HEK293 (cell line): ENCODE measurements around the gene SEC62.

Source experiments
- CTCF ChIA-PET: fragments of 350-600 bp; formaldehyde crosslinking; extraction: SDS; loops from one replicate; lab custom pipeline; 2021; ENCODE audit warnings: antibody characterized with exemption; lab: Yijun Ruan, JAX
- POLR2A ChIA-PET: fragments of 300-600 bp; formaldehyde crosslinking; extraction: SDS; loops from one replicate; lab custom pipeline; 2020; ENCODE audit warnings: antibody characterized with exemption, inconsistent platforms; lab: Yijun Ruan, JAX
- H3K27ac ChIP-seq: fragments of 200-500 bp; sonication (Bioruptor generic); 2 replicates; pipeline ENCODE4 v1.5.1; 2014; ENCODE audit warnings: low read depth, low read length, control low read depth, inconsistent platforms; ENCODE audit errors: extremely low read depth
- H3K36me3 ChIP-seq, 2 experiments: fragments of 200-500 bp in 1 of 2; sonication (Bioruptor generic) in 1 of 2; 1 replicate in 1 of 2; 2 replicates in 1 of 2; pipeline ENCODE4 v1.5.1; 2014 to 2017; ENCODE audit warnings: inconsistent platforms in 2 of 2, low read length in 2 of 2; ENCODE audit not compliant: control insufficient read depth in 2 of 2, insufficient read depth in 1 of 2
- H3K4me1 ChIP-seq: fragments of 200-500 bp; sonication (Bioruptor generic); 2 replicates; pipeline ENCODE4 v1.5.1; 2014; ENCODE audit warnings: mild to moderate bottlenecking, low read length, inconsistent platforms; ENCODE audit not compliant: control insufficient read depth, insufficient read depth
- H3K4me3 ChIP-seq: 2 replicates; pipeline ENCODE4 v1.5.1; 2011; ENCODE audit warnings: low read depth, mild to moderate bottlenecking, control low read depth, low read length, moderate library complexity
- H3K9me3 ChIP-seq: fragments of 200-500 bp; sonication (Bioruptor generic); 2 replicates; pipeline ENCODE4 v1.5.1; 2014; ENCODE audit warnings: low read depth, low read length, inconsistent platforms; ENCODE audit not compliant: control insufficient read depth, insufficient read depth
- SP2 ChIP-seq: fragments of 450-650 bp; formaldehyde crosslinking; IDR thresholded peaks from 2 replicates; pipeline ENCODE4 v1.5.1; 2016; ENCODE audit warnings: missing biosample characterization, missing genetic modification characterization
- ZBTB44 ChIP-seq: fragments of 450-650 bp; IDR thresholded peaks from 2 replicates; pipeline ENCODE4 v1.5.1; 2018; ENCODE audit warnings: missing biosample characterization, mild to moderate bottlenecking, missing genetic modification characterization
- ZNF121 ChIP-seq: fragments of 450-650 bp; formaldehyde crosslinking; IDR thresholded peaks from 2 replicates; pipeline ENCODE4 v1.5.1; 2016; ENCODE audit warnings: missing biosample characterization, missing genetic modification characterization
- ZNF175 ChIP-seq: fragments of 450-650 bp; formaldehyde crosslinking; IDR thresholded peaks from 2 replicates; pipeline ENCODE4 v1.5.1; 2016; ENCODE audit warnings: missing biosample characterization, missing genetic modification characterization
- ZNF23 ChIP-seq: fragments of 450-650 bp; formaldehyde crosslinking; IDR thresholded peaks from 2 replicates; pipeline ENCODE4 v1.5.1; 2016; ENCODE audit warnings: missing biosample characterization, missing genetic modification characterization, borderline replicate concordance
- ZNF274 ChIP-seq, 2 experiments: fragments of 200-500 bp in 1 of 2; fragments of 450-650 bp in 1 of 2; sonication (Bioruptor generic) in 1 of 2; formaldehyde crosslinking in 1 of 2; IDR thresholded peaks; 2 replicates each; pipeline versions ENCODE4 v1.5.1 to v1.6.1; 2014 to 2016; ENCODE audit warnings: borderline replicate concordance in 1 of 2, inconsistent platforms in 1 of 2, low read length in 1 of 2, missing biosample characterization in 1 of 2, missing genetic modification characterization in 1 of 2
- ZNF404 ChIP-seq: fragments of 450-650 bp; formaldehyde crosslinking; IDR thresholded peaks from 2 replicates; pipeline ENCODE4 v1.5.1; 2017; ENCODE audit warnings: missing biosample characterization, missing genetic modification characterization
- ZNF433 ChIP-seq: fragments of 450-650 bp; formaldehyde crosslinking; IDR thresholded peaks from 2 replicates; pipeline ENCODE4 v1.5.1; 2016; ENCODE audit warnings: missing biosample characterization, missing genetic modification characterization, low read depth
- ZNF560 ChIP-seq: fragments of 450-650 bp; formaldehyde crosslinking; IDR thresholded peaks from 2 replicates; pipeline ENCODE4 v1.5.1; 2017; ENCODE audit warnings: missing biosample characterization, missing genetic modification characterization, borderline replicate concordance
- ZNF626 ChIP-seq: fragments of 450-650 bp; sonication (Bioruptor Pico); formaldehyde crosslinking; IDR thresholded peaks from 2 replicates; pipeline ENCODE4 v1.5.1; 2018; ENCODE audit warnings: missing biosample characterization, missing genetic modification characterization, inconsistent platforms
- ZNF660 ChIP-seq: fragments of 450-650 bp; IDR thresholded peaks from 2 replicates; pipeline ENCODE4 v1.5.1; 2018; ENCODE audit warnings: missing biosample characterization, mild to moderate bottlenecking, missing genetic modification characterization
- ZNF664 ChIP-seq: fragments of 450-650 bp; formaldehyde crosslinking; IDR thresholded peaks from 2 replicates; pipeline ENCODE4 v1.5.1; 2016; ENCODE audit warnings: missing biosample characterization, missing genetic modification characterization
- ZNF704 ChIP-seq: fragments of 450-650 bp; formaldehyde crosslinking; IDR thresholded peaks from 2 replicates; pipeline ENCODE4 v1.5.1; 2016; ENCODE audit warnings: missing biosample characterization, missing genetic modification characterization
- ZNF785 ChIP-seq: fragments of 450-650 bp; formaldehyde crosslinking; IDR thresholded peaks from 2 replicates; pipeline ENCODE4 v1.5.1; 2016; ENCODE audit warnings: missing biosample characterization, missing genetic modification characterization
- TF ChIP-seq, protein P1 (sequence below): fragments of 450-650 bp; formaldehyde crosslinking; conservative IDR thresholded peaks from 2 replicates; pipeline ENCODE4 v1.5.1; 2016; ENCODE audit warnings: low read depth, missing biosample characterization, missing genetic modification characterization
- TF ChIP-seq, protein P2 (sequence below): fragments of 450-650 bp; formaldehyde crosslinking; IDR thresholded peaks from 2 replicates; pipeline ENCODE4 v1.5.1; 2016; ENCODE audit warnings: missing biosample characterization, missing genetic modification characterization
- TF ChIP-seq, protein P3 (sequence below): fragments of 450-650 bp; IDR thresholded peaks from 2 replicates; pipeline ENCODE4 v1.5.1; 2018; ENCODE audit warnings: missing biosample characterization, missing genetic modification characterization
- TF ChIP-seq, protein P4 (sequence below): fragments of 450-650 bp; formaldehyde crosslinking; IDR thresholded peaks from 2 replicates; pipeline ENCODE4 v1.5.1; 2016; ENCODE audit warnings: missing biosample characterization, missing genetic modification characterization, borderline replicate concordance

Gene SEC62

DNA sequence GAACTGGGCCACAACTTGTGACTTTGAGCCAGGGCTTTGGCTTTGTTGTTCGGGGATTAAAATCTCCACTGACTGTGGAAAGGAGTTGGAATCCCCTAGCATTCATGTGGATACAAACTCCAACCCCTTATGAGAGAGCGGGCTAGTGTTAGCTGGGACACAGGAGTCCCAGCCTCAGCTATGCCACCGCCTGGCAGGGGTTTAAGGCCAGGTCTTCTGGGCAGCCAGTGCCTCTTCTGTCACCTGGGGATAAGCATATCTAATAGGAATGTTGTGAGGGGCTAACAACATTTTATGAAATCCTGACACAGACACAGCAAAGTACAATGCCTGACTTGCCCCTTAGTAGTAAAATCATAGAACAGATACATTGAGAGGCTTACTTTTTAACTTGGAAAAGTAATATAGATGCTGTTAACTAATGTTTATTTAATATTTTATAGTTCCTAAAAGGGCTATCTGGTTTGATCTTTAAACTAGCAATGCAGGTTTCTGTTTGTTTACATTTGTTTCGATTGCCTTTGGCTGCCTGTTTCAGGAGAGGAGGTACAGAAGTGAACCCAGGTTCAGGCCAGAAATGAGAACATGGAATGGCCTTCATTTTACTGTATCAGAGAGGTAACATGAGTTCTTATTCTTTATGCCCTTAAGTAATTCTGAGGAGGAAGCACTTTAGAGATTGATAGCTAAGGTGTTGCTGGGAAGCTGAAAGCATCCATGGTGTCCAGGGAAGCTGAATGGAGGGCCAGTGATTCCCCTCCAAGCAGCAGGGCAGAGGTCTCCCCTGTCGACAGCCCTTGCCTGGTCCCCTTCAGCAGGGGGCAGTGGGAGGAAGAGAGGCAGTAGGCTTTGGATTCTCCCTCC lies 79.9 kb downstream of the SEC62 start (continued):
- TF ChIP-seq, protein P1, sequence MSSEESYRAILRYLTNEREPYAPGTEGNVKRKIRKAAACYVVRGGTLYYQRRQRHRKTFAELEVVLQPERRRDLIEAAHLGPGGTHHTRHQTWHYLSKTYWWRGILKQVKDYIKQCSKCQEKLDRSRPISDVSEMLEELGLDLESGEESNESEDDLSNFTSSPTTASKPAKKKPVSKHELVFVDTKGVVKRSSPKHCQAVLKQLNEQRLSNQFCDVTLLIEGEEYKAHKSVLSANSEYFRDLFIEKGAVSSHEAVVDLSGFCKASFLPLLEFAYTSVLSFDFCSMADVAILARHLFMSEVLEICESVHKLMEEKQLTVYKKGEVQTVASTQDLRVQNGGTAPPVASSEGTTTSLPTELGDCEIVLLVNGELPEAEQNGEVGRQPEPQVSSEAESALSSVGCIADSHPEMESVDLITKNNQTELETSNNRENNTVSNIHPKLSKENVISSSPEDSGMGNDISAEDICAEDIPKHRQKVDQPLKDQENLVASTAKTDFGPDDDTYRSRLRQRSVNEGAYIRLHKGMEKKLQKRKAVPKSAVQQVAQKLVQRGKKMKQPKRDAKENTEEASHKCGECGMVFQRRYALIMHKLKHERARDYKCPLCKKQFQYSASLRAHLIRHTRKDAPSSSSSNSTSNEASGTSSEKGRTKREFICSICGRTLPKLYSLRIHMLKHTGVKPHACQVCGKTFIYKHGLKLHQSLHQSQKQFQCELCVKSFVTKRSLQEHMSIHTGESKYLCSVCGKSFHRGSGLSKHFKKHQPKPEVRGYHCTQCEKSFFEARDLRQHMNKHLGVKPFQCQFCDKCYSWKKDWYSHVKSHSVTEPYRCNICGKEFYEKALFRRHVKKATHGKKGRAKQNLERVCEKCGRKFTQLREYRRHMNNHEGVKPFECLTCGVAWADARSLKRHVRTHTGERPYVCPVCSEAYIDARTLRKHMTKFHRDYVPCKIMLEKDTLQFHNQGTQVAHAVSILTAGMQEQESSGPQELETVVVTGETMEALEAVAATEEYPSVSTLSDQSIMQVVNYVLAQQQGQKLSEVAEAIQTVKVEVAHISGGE (tag by site-specific recombination): no peak

DNA sequence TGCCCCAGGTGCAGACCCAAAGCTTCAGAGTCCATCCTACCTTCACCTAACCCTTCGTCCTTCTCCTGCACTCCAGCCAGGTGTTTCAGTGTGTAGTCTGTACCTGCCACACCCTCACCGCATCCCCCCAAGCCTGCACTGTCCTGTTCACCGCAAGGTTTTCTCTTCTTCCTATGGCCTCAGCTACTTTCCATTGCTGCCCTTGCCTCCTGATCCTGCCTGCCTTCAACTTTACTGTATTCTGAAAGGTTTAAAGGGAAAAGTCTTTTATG lies 80.5 kb downstream of the SEC62 start:
- Histone ChIP-seq H3K4me1 (peaks cover 3% of the 10 kb centered on the region; the same call in 1 of the 2 replicates), H3K9me3 (no peaks in the 10 kb centered on the region), H3K27ac (no peak overlapping the region), H3K4me3 (no peak overlapping the region), H3K36me3 (no peaks in the 10 kb centered on the region)
- ChIA-PET POLR2A (no interaction called here), CTCF (no interaction called here)
- TF ChIP-seq ZNF274 (IDR thresholded peaks at IDR 0.05; ENCODE audit: low read length) (no peak), ZNF274 (tag by site-specific recombination; IDR thresholded peaks at IDR 0.05; ENCODE audit: borderline replicate concordance) (no peak), SP2 (no peak), ZNF404 (tag by site-specific recombination) (no peak), ZNF560 (no peak), ZNF23 (tag by site-specific recombination) (no peak), ZNF785 (no peak), ZNF626 (no peak), ZNF433 (no peak), ZNF175 (tag by site-specific recombination) (no peak), ZNF664 (tag by site-specific recombination) (no peak), ZNF660 (tag by site-specific recombination) (no peak), ZNF704 (tag by site-specific recombination) (no peak), ZBTB44 (no peak), ZNF121 (tag by site-specific recombination) (no peak)
- TF ChIP-seq, protein P1 (tag by site-specific recombination): no peak
- TF ChIP-seq, protein P2, sequence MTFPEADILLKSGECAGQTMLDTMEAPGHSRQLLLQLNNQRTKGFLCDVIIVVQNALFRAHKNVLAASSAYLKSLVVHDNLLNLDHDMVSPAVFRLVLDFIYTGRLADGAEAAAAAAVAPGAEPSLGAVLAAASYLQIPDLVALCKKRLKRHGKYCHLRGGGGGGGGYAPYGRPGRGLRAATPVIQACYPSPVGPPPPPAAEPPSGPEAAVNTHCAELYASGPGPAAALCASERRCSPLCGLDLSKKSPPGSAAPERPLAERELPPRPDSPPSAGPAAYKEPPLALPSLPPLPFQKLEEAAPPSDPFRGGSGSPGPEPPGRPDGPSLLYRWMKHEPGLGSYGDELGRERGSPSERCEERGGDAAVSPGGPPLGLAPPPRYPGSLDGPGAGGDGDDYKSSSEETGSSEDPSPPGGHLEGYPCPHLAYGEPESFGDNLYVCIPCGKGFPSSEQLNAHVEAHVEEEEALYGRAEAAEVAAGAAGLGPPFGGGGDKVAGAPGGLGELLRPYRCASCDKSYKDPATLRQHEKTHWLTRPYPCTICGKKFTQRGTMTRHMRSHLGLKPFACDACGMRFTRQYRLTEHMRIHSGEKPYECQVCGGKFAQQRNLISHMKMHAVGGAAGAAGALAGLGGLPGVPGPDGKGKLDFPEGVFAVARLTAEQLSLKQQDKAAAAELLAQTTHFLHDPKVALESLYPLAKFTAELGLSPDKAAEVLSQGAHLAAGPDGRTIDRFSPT (tag by site-specific recombination): no peak
- TF ChIP-seq, protein P3, sequence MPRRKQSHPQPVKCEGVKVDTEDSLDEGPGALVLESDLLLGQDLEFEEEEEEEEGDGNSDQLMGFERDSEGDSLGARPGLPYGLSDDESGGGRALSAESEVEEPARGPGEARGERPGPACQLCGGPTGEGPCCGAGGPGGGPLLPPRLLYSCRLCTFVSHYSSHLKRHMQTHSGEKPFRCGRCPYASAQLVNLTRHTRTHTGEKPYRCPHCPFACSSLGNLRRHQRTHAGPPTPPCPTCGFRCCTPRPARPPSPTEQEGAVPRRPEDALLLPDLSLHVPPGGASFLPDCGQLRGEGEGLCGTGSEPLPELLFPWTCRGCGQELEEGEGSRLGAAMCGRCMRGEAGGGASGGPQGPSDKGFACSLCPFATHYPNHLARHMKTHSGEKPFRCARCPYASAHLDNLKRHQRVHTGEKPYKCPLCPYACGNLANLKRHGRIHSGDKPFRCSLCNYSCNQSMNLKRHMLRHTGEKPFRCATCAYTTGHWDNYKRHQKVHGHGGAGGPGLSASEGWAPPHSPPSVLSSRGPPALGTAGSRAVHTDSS (tag by site-specific recombination): no peak
- TF ChIP-seq, protein P4, sequence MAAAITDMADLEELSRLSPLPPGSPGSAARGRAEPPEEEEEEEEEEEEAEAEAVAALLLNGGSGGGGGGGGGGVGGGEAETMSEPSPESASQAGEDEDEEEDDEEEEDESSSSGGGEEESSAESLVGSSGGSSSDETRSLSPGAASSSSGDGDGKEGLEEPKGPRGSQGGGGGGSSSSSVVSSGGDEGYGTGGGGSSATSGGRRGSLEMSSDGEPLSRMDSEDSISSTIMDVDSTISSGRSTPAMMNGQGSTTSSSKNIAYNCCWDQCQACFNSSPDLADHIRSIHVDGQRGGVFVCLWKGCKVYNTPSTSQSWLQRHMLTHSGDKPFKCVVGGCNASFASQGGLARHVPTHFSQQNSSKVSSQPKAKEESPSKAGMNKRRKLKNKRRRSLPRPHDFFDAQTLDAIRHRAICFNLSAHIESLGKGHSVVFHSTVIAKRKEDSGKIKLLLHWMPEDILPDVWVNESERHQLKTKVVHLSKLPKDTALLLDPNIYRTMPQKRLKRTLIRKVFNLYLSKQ: no peak
